GM21528 (cell line): ENCODE data around the gene GAMT.

Experiments used
- ATAC-seq: cut with Tn5 transposase; IDR thresholded peaks from one replicate; pipeline ENCODE4 v1.9.1; 2021; ENCODE audit warnings: mild to moderate bottlenecking, moderate library complexity; ENCODE audit not compliant: unreplicated experiment, low FRiP score

Gene GAMT

GRCh38 chr19:1353144-1353543, 48.2 kb downstream of the GAMT start:
- no peak for ATAC-seq

DNA sequence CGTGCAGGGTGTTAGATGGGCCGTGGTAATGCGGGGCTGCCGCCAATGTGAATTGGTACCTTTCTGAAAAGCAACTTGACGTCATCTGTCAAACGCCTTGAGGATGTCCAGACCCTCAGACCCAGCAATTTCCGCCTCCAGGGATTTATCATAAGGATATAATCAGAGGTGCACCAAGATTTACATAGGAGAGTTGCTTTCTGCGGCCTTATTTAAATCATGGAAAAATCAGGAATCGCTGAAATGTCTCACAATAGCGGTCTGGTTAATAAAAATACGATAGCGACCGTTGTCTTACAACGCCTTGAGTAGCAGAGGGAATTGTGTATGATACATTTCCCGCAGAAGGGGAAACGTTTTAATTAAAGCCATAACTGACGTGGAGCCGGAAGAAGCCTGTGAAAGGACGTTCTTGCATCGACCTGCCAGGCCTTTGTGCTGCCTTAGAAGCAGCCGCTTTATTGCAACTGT, 49.9 kb downstream of the GAMT start:
- ATAC-seq = no peak

- ATAC-seq = no peak
Observed at GRCh38 chr19:1350867-1351266, 50.5 kb downstream of the GAMT start.

GRCh38 chr19:1349211-1349610, 52.1 kb downstream of the GAMT start:
- no peak for ATAC-seq
